H1 (cell line): ENCODE results near the gene ABCD4. TPM values are rescaled to one million over a fixed set of nuclear protein-coding genes. Genes with fewer than 3 reads are reported as not detected.
A peak's percentile ranks its signal among the peaks of the same experiment; 100 is the strongest.

Experiments used
- CTCF ChIA-PET: fragments of 300-600 bp; sonication (Branson Sonifier 250); formaldehyde crosslinking; loops from one replicate; lab custom pipeline; 2021; ENCODE audit not compliant: partially characterized antibody; lab: Charles Lee
- POLR2A ChIA-PET: fragments of 300-600 bp; sonication (Branson Sonifier 250); formaldehyde crosslinking; loops from one replicate; lab custom pipeline; 2021; ENCODE audit warnings: inconsistent platforms; ENCODE audit not compliant: partially characterized antibody; lab: Charles Lee
- DNase-seq, 2 experiments: peaks; one replicate each; pipeline versions ENCODE4 v3.0.0 to v3.0.0-alpha.2; 2010 to 2022; ENCODE audit warnings: low spot score in 2 of 2, low read depth in 1 of 2, mixed read lengths in 1 of 2
- FAIRE-seq: peaks from 2 replicates; lab custom pipeline; 2011; peaks lifted over from hg19 to GRCh38; lab: Jason Lieb, UNC
- H2AFZ ChIP-seq: 2 replicates; pipeline ENCODE4 v1.8.1; 2012; ENCODE audit warnings: low read length, inconsistent platforms
- H2AK5ac ChIP-seq: 2 replicates; pipeline ENCODE4 v1.6.1; 2013; ENCODE audit warnings: low read depth, low read length
- H2BK120ac ChIP-seq: replicated peaks from 2 replicates; pipeline ENCODE3; 2013; ENCODE audit warnings: low read depth, low read length, inconsistent platforms
- H2BK12ac ChIP-seq: 2 replicates; pipeline ENCODE4 v1.6.1; 2013; ENCODE audit warnings: low read depth, low read length
- H2BK15ac ChIP-seq: 2 replicates; pipeline ENCODE4 v1.6.1; 2013; ENCODE audit warnings: low read length
- H2BK20ac ChIP-seq: 2 replicates; pipeline ENCODE4 v1.6.1; 2013; ENCODE audit warnings: low read length
- H2BK5ac ChIP-seq: 2 replicates; pipeline ENCODE4 v1.6.1; 2013; ENCODE audit warnings: low read depth, low read length
- H3K14ac ChIP-seq: 2 replicates; pipeline ENCODE4 v1.6.1; 2013; ENCODE audit warnings: inconsistent platforms; ENCODE audit not compliant: insufficient read length
- H3K18ac ChIP-seq: 2 replicates; pipeline ENCODE4 v1.6.1; 2013; ENCODE audit warnings: low read length; ENCODE audit errors: extremely low read depth
- H3K23ac ChIP-seq: 2 replicates; pipeline ENCODE4 v1.6.1; 2013; ENCODE audit warnings: inconsistent platforms; ENCODE audit not compliant: insufficient read length
- H3K23me2 ChIP-seq: 2 replicates; pipeline ENCODE4 v1.6.1; 2013; ENCODE audit warnings: low read depth, low read length
- H3K27ac ChIP-seq: 2 replicates; pipeline ENCODE4 v1.6.1; 2011; ENCODE audit warnings: low read depth, low read length, inconsistent platforms
- H3K27me3 ChIP-seq, 4 experiments: replicated peaks in 1 of 4; 1 replicate in 1 of 4; 2 replicates in 3 of 4; pipeline versions ENCODE4 v1.6.1 to v1.8.1; 2011 to 2013; ENCODE audit warnings: low read length in 3 of 4, mild to moderate bottlenecking in 3 of 4, inconsistent platforms in 2 of 4, mixed read lengths in 2 of 4, moderate library complexity in 1 of 4; ENCODE audit not compliant: control insufficient read depth in 3 of 4, insufficient read depth in 3 of 4; ENCODE audit errors: extremely low read depth in 1 of 4
- H3K36me3 ChIP-seq, 4 experiments: 2 replicates each; pipeline versions ENCODE4 v1.6.1 to v1.8.1; 2011 to 2013; ENCODE audit warnings: mild to moderate bottlenecking in 4 of 4, low read length in 3 of 4, moderate library complexity in 2 of 4, control low read depth in 1 of 4, inconsistent platforms in 1 of 4; ENCODE audit not compliant: insufficient read depth in 4 of 4, control insufficient read depth in 2 of 4
- H3K4ac ChIP-seq: replicated peaks from 2 replicates; pipeline ENCODE3; 2013; ENCODE audit warnings: low read length, low read depth, mixed read lengths, inconsistent platforms; ENCODE audit not compliant: insufficient read length
- H3K4me1 ChIP-seq, 4 experiments: replicated peaks in 1 of 4; 1 replicate in 1 of 4; 2 replicates in 3 of 4; pipeline versions ENCODE4 v1.6.1 to v1.8.1; 2011 to 2013; ENCODE audit warnings: low read length in 3 of 4, inconsistent platforms in 2 of 4, mixed read lengths in 1 of 4; ENCODE audit not compliant: insufficient read depth in 4 of 4, control insufficient read depth in 3 of 4
- H3K4me2 ChIP-seq, 2 experiments: 2 replicates each; pipeline versions ENCODE4 v1.6.1 to v1.8.1; 2011 to 2013; ENCODE audit warnings: low read depth in 2 of 2, low read length in 2 of 2, control low read depth in 1 of 2, inconsistent platforms in 1 of 2, mild to moderate bottlenecking in 1 of 2; ENCODE audit not compliant: insufficient read depth in 1 of 2
- H3K4me3 ChIP-seq, 4 experiments: fragments of 200-600, 300-600 bp in 1 of 4; sonication (generic), shearing (Covaris generic), sonication (Bioruptor Twin) in 1 of 4; 2 replicates each; pipeline versions ENCODE4 v1.5.1 to v1.8.1; 2011 to 2016; ENCODE audit warnings: low read length in 4 of 4, low read depth in 3 of 4, control low read depth in 2 of 4, inconsistent platforms in 2 of 4, mild to moderate bottlenecking in 2 of 4, mixed read lengths in 1 of 4, moderate library complexity in 1 of 4; ENCODE audit not compliant: insufficient read depth in 2 of 4; ENCODE audit errors: extremely low read depth in 1 of 4
- H3K56ac ChIP-seq: replicated peaks from 2 replicates; pipeline ENCODE3; 2013; ENCODE audit warnings: low read depth, mild to moderate bottlenecking, mixed read lengths, low read length, inconsistent platforms; ENCODE audit not compliant: insufficient read length
- H3K79me1 ChIP-seq: 2 replicates; pipeline ENCODE4 v1.6.1; 2013; ENCODE audit warnings: low read depth, low read length, control low read depth
- H3K79me2 ChIP-seq, 2 experiments: 2 replicates each; pipeline versions ENCODE4 v1.6.1 to v1.8.1; 2012 to 2013; ENCODE audit warnings: low read length in 2 of 2, mild to moderate bottlenecking in 2 of 2, inconsistent platforms in 1 of 2; ENCODE audit not compliant: insufficient read depth in 2 of 2, control insufficient read depth in 1 of 2
- H3K9ac ChIP-seq, 4 experiments: replicated peaks in 1 of 4; 1 replicate in 1 of 4; 2 replicates in 3 of 4; pipeline versions ENCODE4 v1.6.1 to v1.8.1; 2011 to 2013; ENCODE audit warnings: low read depth in 3 of 4, low read length in 3 of 4, control low read depth in 2 of 4, mild to moderate bottlenecking in 2 of 4, moderate library complexity in 2 of 4, inconsistent platforms in 1 of 4; ENCODE audit errors: extremely low read depth in 1 of 4
- H3K9me3 ChIP-seq, 2 experiments: 2 replicates each; pipeline versions ENCODE4 v1.6.1 to v1.8.1; 2012 to 2013; ENCODE audit warnings: mild to moderate bottlenecking in 2 of 2, moderate library complexity in 2 of 2, control low read depth in 1 of 2, inconsistent platforms in 1 of 2, low read depth in 1 of 2, low read length in 1 of 2, mixed read lengths in 1 of 2; ENCODE audit not compliant: insufficient read depth in 2 of 2
- H4K20me1 ChIP-seq, 2 experiments: replicated peaks in 1 of 2; 2 replicates each; pipeline versions ENCODE3 to v1.8.1; 2011 to 2013; ENCODE audit warnings: inconsistent platforms in 2 of 2, low read length in 2 of 2, mild to moderate bottlenecking in 1 of 2; ENCODE audit not compliant: insufficient read depth in 2 of 2, control insufficient read depth in 1 of 2
- H4K5ac ChIP-seq: 2 replicates; pipeline ENCODE4 v1.6.1; 2013; ENCODE audit warnings: low read length, low read depth, mixed read lengths, inconsistent platforms; ENCODE audit not compliant: insufficient read length
- H4K8ac ChIP-seq: 2 replicates; pipeline ENCODE4 v1.8.0; 2013; ENCODE audit warnings: mild to moderate bottlenecking, moderate library complexity, low read length, inconsistent platforms; ENCODE audit not compliant: insufficient read depth; ENCODE audit errors: extremely low read depth
- H4K91ac ChIP-seq: replicated peaks from 2 replicates; pipeline ENCODE3; 2013; ENCODE audit warnings: low read length, mixed read lengths, inconsistent platforms; ENCODE audit not compliant: insufficient read length
- ATF2 ChIP-seq: IDR thresholded peaks from 2 replicates; pipeline ENCODE4 v1.6.1; 2012; ENCODE audit warnings: low read length, inconsistent platforms
- BCL11A ChIP-seq, 2 experiments: IDR thresholded peaks; one replicate each; pipeline ENCODE4 v1.6.1; 2011; ENCODE audit warnings: low read depth in 2 of 2, low read length in 2 of 2, mild to moderate bottlenecking in 2 of 2
- CHD1 ChIP-seq: IDR thresholded peaks from 2 replicates; pipeline ENCODE4 v1.6.1; 2012; ENCODE audit warnings: low read depth, low read length, improper control_type of control experiment
- CTCF ChIP-seq, 3 experiments: IDR thresholded peaks; 1 replicate in 2 of 3; 2 replicates in 1 of 3; pipeline versions ENCODE4 v1.5.1 to v1.6.1; 2011; ENCODE audit warnings: low read length in 3 of 3, mild to moderate bottlenecking in 3 of 3, inconsistent platforms in 2 of 3, low read depth in 1 of 3, moderate library complexity in 1 of 3; ENCODE audit not compliant: insufficient read depth in 1 of 3; ENCODE audit errors: control extremely low read depth in 1 of 3
- RFX5 ChIP-seq: IDR thresholded peaks from 2 replicates; pipeline ENCODE4 v1.6.1; 2011; ENCODE audit warnings: low read depth, low read length, improper control_type of control experiment, borderline replicate concordance
- SAP30 ChIP-seq: fragments of 300-600 bp; sonication (generic); IDR thresholded peaks from 2 replicates; pipeline ENCODE4 v1.7.1; 2012; ENCODE audit warnings: low read length, moderate library complexity, mild to moderate bottlenecking, inconsistent platforms; ENCODE audit not compliant: insufficient read depth, insufficient replicate concordance
- WGBS, 2 experiments: shearing (Covaris generic) in 1 of 2; methylation state at CpG; one replicate each; pipeline versions ENCODE4 v1.1.6 to v1.1.7; 2013 to 2015; ENCODE audit warnings: low lambda C conversion rate in 2 of 2, mixed read lengths in 2 of 2, inconsistent platforms in 1 of 2, low coverage in 1 of 2, missing lambda C conversion rate in 1 of 2; ENCODE audit not compliant: insufficient replicate concordance in 2 of 2, insufficient coverage in 1 of 2, insufficient read length in 1 of 2; ENCODE audit errors: extremely low coverage in 1 of 2, missing lambda C conversion rate in 1 of 2; 5-methylcytosine and 5-hydroxymethylcytosine counted together
- polyA plus RNA-seq, 7 experiments: library from polyadenylated mRNA; depleted of rRNA in 3 of 7; stranded (reverse) in 5 of 7; unstranded in 2 of 7; fragments of >200 nt in 5 of 7; fragments of 200-250 nt in 2 of 7; gene quantifications; 1 replicate in 5 of 7; 2 replicates in 1 of 7; 4 replicates in 1 of 7; pipeline versions ENCODE4 v1.2.1 to v1.2.3, GENCODE V29; 2011 to 2013; ENCODE audit warnings: missing spikeins in 2 of 7, mixed read lengths in 2 of 7
- total RNA-seq: library from RNA; stranded (reverse); fragmentation: NEBNext Ultra II Directional; extraction: Animal tissue kit (Norgen Biotek cat#: 25700); gene quantifications from 2 replicates; pipeline ENCODE4 v1.2.1, GENCODE V29; 2021

The ABCD4 gene
- total and polyA plus RNA-seq, 2 of the 8 experiments (the other 6 are each of a cell fraction or from before 2014, with no cell fraction given): 47.9 to 97.7 TPM

GRCh38 chr14:74249433-74250375, 53.0 kb downstream of the ABCD4 start:
- no peak overlapping the region for H4K5ac ChIP-seq
- no peak overlapping the region for H2BK20ac ChIP-seq
- H3K79me2 ChIP-seq: no peaks in the 10 kb centered on the region
- no peak overlapping the region for H3K56ac ChIP-seq
- H4K20me1 ChIP-seq: no peaks in the 10 kb centered on the region
- 0 out of 2 replicates have a peak overlapping the region, but pooled peaks have one; percentile 68 for H2BK12ac ChIP-seq
- DNase-seq (no peak), FAIRE-seq (no peak)
- no peak overlapping the region for H2AFZ ChIP-seq
- H2BK120ac ChIP-seq: no peak overlapping the region
- H4K91ac ChIP-seq: no peak overlapping the region
- no peak overlapping the region for H3K23ac ChIP-seq
- POLR2A ChIA-PET: interaction anchor here (0.6 to 0.7 kb wide), 3 partner anchors 8 to 854 kb away, joined by 3 to 4 read pairs (median 3); no protein-coding TSS in a partner anchor
- no peaks in the 10 kb centered on the region for H3K36me3 ChIP-seq
- H2BK15ac ChIP-seq: 0 out of 2 replicates have a peak overlapping the region, but pooled peaks have one; percentile 18
- no peak overlapping the region for H4K8ac ChIP-seq
- no peak overlapping the region for H3K4ac ChIP-seq
- H3K27ac ChIP-seq: no peak overlapping the region
- H3K4me2 ChIP-seq: no peak overlapping the region
- CTCF ChIA-PET: interaction anchor here (0.6 to 10.8 kb wide), 11 partner anchors 8 to 370 kb away, joined by 3 to 139 read pairs (median 4); partner anchors contain the start of gene VSX2
- no peak overlapping the region for H3K18ac ChIP-seq
- no peak overlapping the region for H3K9ac ChIP-seq
- H2AK5ac ChIP-seq: no peak overlapping the region
- H2BK5ac ChIP-seq: no peak overlapping the region
- H3K23me2 ChIP-seq: peaks cover 2% of the 10 kb centered on the region; the same call in 1 of the 2 replicates
- H3K9me3 ChIP-seq: no peaks in the 10 kb centered on the region
- 83% methylated on average over 11 of the region's 12 CpGs; no CpG with 5 or more reads in 1 of the 2 experiments for WGBS, 2 experiments
- H3K79me1 ChIP-seq: no peaks in the 10 kb centered on the region; the same call in 1 of the 2 replicates
- H3K14ac ChIP-seq: no peak overlapping the region
- H3K4me1 ChIP-seq: peaks cover 0 to 5% (median under 1%) of the 10 kb centered on the region in 4 experiments; a peak in 3 of 7 replicates
- H3K4me3 ChIP-seq: no peak overlapping the region
- peaks cover 0 to 8% (median 5%) of the 10 kb centered on the region in 4 experiments; a peak in 3 of 7 replicates for H3K27me3 ChIP-seq
- TF ChIP-seq RFX5 (no peak), ATF2 (no peak), SAP30 (no peak), CHD1 (no peak), CTCF (IDR thresholded peaks at IDR 0.05; ENCODE audit: control extremely low read depth in 1 of 3, insufficient read depth in 1 of 3, low read depth in 1 of 3, low read length in 3 of 3) (no peak), BCL11A (IDR thresholded peaks at IDR 0.05; ENCODE audit: low read depth in 2 of 2, low read length in 2 of 2) (no peak)
